ENCODE results near the gene MTOR.
"Not testable (repeated sequence)": the region's sequence is repeated elsewhere in the genome, so short reads cannot be mapped to it uniquely, and the experiment has no call there.

MTOR gene

GRCh38 chr1:11144570-11145256 is 117.6 kb downstream of the MTOR start:
- no peak for DNase-seq

GRCh38 chr1:11143907-11144306 is 118.4 kb downstream of the MTOR start:
- no peak for DNase-seq

GRCh38 chr1:11143401-11143800 is 119.0 kb downstream of the MTOR start:
- no peak for DNase-seq

GRCh38 chr1:11142618-11143391 is 119.5 kb downstream of the MTOR start:
- no peak for DNase-seq

GRCh38 chr1:11138952-11139351 is 123.4 kb downstream of the MTOR start:
- DNase-seq: no peak

- DNase-seq: no peak
These were observed 124.3 kb downstream of the MTOR start for GRCh38 chr1:11138029-11138428.

GRCh38 chr1:11134898-11135266 is 127.5 kb downstream of the MTOR start:
- no peak for DNase-seq

GRCh38 chr1:11134251-11134897 is 128.0 kb downstream of the MTOR start:
- DNase-seq: no peak

GRCh38 chr1:11132563-11133293 is 129.6 kb downstream of the MTOR start:
- no peak for DNase-seq

GRCh38 chr1:11131816-11132215 is 130.5 kb downstream of the MTOR start:
- DNase-seq: no peak

- DNase-seq: no peak
These were observed 131.9 kb downstream of the MTOR start for GRCh38 chr1:11130406-11130805.

GRCh38 chr1:11129649-11130390 is 132.5 kb downstream of the MTOR start:
- DNase-seq: no peak

- DNase-seq: no peak
These were observed 135.8 kb downstream of the MTOR start for GRCh38 chr1:11126569-11126968.

- DNase-seq: no peak
These were observed 136.4 kb downstream of the MTOR start for GRCh38 chr1:11125931-11126330.

GRCh38 chr1:11124965-11125364 is 137.4 kb downstream of the MTOR start:
- no peak for DNase-seq

GRCh38 chr1:11116318-11116717 is 146.0 kb downstream of the MTOR start:
- DNase-seq: no peak

GRCh38 chr1:11114966-11115365 is 147.4 kb downstream of the MTOR start:
- DNase-seq: no peak

GRCh38 chr1:11109047-11109760 is 153.1 kb downstream of the MTOR start:
- DNase-seq: no peak

GRCh38 chr1:11107599-11107998 is 154.8 kb downstream of the MTOR start:
- no peak for DNase-seq

GRCh38 chr1:11105586-11105985 is 156.8 kb downstream of the MTOR start:
- no peak for DNase-seq

- no peak for DNase-seq
These were observed 161.0 kb downstream of the MTOR start for GRCh38 chr1:11101347-11101746.

- DNase-seq: not testable (repeated sequence)
These were observed 161.5 kb downstream of the MTOR start for GRCh38 chr1:11100806-11101205.

All from NCI-H69 (cell line).